HL-60 (cell line): ENCODE results near the gene CENPP.

ENCODE experiments used
- CTCF ChIP-seq: IDR thresholded peaks from one replicate; pipeline ENCODE4 v1.5.1; 2011; ENCODE audit warnings: low read length, control low read depth, inconsistent platforms; ENCODE audit not compliant: insufficient read depth
- POLR2AphosphoS5 ChIP-seq: IDR thresholded peaks from 2 replicates; pipeline ENCODE4 v1.6.1; 2012; ENCODE audit warnings: low read depth
- REST ChIP-seq: IDR thresholded peaks from 2 replicates; pipeline ENCODE4 v1.6.1; 2012; ENCODE audit warnings: low read depth; ENCODE audit not compliant: insufficient replicate concordance

- TF ChIP-seq CTCF, result no peak
- TF ChIP-seq POLR2AphosphoS5, result no peak
- TF ChIP-seq REST, result no peak
These were observed 12.7 kb upstream of the CENPP start for GRCh38 chr9:92312887-92313623.
